HG03521 (cell line): ENCODE results near the gene TMEM86B.
"Not testable (repeated sequence)": the region's sequence is repeated elsewhere in the genome, so short reads cannot be mapped to it uniquely, and the experiment has no call there.

Source experiments
- ATAC-seq: cut with Tn5 transposase; IDR thresholded peaks from one replicate; pipeline ENCODE4 v1.9.1; 2021; ENCODE audit warnings: mild to moderate bottlenecking, moderate library complexity; ENCODE audit not compliant: unreplicated experiment

Gene TMEM86B

DNA sequence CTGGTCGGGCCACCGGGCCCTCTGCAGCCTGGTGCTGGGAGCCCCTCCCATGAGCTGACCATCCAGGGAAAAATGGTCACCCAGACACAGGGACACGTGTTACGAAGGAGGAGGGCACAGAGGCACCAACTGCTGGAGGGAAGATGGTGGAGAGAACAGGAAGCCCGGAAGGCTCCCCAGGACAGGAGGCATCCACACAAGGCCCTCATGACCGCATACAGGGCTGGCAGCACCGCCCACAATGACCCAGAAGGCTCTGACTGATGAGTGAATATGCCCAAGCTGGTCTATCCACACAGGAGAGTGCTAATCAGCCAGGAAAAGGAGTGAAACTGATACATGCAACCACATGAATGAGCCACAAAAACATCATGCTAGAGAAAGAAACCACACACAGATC lies 14.0 kb upstream of the TMEM86B start:
- no peak for ATAC-seq

- ATAC-seq, result no peak
Observed at GRCh38 chr19:55241935-55242464, 13.4 kb upstream of the TMEM86B start.

DNA sequence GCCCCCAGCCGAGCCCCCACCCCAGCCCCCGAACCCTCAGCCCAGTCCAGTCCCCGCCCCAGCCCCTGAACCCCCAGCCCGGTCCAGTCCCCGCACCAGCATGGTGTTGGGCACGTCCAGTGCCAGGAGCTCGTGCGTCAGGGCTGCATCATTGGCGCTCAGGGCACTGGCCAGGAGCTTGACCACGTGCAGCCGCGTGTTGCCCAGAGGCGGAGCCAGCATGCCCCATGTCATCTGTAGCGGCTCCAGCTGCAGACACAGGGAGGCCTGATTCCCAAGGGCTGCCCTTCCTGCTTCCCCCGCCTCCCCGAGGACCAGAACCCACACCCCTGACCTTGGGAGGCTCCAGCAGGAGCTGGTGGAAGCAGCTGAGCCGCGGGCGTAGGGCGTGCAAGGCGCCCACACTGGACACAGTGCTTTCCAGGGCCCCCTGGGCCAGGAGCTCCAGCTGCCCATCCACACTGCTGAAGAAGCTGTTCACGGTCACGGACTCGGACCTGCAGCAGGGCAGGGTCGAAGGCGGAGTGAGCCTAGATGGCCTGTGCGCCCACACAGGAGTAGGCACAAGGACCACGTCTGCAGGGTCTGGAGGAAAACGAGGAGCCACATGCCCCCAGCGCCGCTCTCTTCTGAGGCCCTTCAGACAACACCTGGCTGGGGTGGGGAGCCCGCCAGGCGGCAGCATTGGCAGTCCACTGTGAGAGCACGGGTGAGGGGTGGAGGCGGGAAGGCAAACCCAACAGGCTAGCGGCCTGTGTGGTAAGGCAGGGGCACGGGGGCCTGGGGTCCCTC lies 12.8 kb upstream of the TMEM86B start:
- ATAC-seq, result no peak

DNA sequence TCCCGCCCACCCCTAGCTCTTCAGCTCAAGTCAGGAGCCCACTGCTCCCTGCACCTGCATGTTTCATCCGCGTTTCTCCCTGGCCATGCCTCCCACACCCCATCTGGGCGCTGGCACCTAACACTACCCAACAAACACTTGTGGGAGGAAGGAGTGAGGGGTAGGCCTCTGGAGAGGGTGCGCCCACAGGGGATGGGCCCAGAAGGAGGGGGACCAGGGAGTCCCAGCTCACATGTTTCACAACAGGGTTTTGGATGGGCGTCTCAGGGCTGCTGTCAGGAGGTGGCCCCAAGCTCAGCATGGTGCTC lies 12.1 kb upstream of the TMEM86B start:
- ATAC-seq, result no peak

- ATAC-seq, result no peak
Observed at GRCh38 chr19:55239004-55239403, 10.4 kb upstream of the TMEM86B start.

- no peak for ATAC-seq
Observed at GRCh38 chr19:55238030-55238429, 9.5 kb upstream of the TMEM86B start.

DNA sequence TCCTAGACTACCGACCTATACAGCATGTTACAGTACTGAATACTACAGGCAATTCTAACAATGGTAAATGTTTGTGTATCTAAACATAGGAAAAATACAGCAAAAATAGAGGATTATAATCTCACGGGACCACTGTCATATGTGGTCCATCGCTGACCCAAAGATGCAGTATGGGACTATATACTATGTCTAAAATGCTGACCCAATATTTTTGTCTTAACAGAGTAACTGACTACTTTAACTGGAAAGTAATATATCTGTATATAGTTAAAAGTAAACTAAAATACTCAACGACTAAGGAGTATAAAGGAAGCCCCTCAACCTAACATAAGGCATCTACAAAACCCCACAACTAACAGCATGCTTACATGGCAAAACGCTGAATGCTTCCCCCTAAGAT lies 4.4 kb upstream of the TMEM86B start:
- ATAC-seq, result no peak

DNA sequence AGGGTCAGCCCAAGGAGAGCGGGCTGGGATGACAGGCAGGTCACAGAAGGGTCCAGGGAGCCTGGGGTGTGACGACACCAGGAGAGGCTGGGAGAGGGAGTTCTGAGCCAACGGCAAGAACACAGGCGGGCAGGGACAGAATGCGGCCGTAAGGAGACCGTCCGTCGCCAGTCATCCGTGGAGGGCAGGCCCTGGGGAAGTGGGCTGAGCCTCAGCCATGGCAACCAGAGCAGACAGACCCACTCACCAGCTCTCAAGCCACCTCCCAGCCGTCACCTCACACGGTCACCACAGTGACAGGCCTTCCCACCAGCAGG lies 3.7 kb upstream of the TMEM86B start:
- ATAC-seq, result no peak

- no peak for ATAC-seq
Observed at GRCh38 chr19:55231391-55232285, 3.1 kb upstream of the TMEM86B start.

DNA sequence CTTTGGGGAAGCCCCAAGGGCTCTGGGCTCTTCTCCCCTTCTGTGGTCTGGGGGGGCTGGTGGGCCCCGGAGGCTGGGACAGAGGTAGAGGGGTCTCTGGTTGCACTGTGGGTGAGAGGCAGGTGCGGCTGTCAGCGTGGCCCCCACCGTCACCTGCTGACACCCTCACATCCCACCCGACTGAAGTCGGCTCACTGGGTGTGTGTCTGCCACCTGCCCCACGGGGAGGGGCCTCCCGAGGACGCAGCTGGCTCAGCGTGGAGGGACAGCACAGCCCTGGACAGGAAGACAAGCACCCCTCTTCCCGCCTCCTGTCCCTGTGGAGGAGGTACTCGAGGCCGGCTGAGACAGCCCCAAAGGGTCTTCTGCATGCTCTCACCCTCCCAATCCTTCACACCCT lies 2.2 kb upstream of the TMEM86B start:
- ATAC-seq, result no peak

GRCh38 chr19:55230329-55230728 lies 1.8 kb upstream of the TMEM86B start:
- no peak for ATAC-seq

DNA sequence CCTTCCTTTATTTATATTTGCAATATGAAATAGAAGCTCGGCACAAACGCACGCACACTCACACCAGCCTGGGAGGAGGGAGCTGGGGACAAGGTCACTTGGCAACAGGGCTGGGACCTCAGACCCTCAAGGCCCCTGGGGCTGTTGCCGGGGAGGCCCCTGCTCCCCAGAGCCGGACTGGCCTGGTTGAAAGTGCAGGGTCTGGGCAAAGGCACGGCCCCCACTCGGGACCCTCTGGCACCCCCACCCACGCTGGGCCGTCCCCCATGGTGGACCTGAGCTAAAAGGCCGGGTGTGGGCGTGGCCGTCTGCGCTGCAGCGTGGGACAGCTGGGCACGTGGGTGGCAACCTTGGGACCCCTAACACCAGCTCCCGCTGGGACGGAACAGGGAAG lies 1.2 kb upstream of the TMEM86B start:
- ATAC-seq, result no peak

DNA sequence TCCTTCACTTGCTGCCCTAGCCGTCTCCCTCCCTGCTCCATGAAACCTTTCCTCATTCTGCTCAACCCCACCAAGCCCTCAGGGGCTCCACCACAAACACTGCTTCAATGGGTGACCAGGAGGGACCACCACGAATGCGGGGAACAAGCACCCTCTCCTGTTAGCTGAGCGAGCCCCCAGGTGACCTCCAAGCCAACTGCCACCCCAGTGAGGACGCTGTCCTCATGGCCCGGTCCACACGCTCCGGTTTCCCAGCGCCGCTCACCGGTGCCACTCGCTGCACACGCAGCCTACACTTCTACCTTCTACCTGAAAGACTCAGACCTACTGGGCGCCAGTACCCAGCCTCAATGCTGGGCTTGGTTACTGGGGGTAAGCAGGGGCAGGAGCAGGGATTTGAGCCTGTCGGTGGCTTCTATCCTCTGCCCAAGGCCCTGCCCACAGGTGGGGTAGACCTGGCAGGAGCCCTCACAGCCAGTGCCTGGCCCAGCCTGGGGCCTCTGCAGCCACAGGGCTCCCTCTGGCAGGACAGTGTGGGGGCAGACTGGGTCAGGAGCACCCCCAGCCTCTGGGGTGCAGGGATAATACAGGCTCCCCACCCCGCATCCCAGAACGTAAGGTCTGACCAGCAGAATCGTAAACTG lies 704 bp upstream of the TMEM86B start:
- ATAC-seq, result no peak

DNA sequence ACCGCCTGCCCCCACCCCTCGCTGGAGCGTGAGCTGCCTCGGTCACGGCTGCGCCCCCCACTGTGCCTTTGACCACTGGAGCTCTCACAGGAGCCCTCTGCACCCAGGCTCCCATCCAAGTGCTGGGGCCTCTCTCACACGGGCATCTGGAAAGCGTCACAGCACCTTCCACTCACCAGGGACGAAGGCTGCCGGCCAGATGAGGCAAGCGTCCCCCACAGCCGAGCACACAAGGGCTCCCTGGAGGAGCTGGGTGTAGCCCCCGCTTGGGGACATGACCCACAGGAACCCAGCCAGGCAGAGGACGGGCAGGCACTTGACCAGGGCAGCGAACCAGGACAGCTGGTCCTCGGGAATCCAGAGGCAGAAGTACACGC lies 560 bp downstream of the TMEM86B start:
- no peak for ATAC-seq

DNA sequence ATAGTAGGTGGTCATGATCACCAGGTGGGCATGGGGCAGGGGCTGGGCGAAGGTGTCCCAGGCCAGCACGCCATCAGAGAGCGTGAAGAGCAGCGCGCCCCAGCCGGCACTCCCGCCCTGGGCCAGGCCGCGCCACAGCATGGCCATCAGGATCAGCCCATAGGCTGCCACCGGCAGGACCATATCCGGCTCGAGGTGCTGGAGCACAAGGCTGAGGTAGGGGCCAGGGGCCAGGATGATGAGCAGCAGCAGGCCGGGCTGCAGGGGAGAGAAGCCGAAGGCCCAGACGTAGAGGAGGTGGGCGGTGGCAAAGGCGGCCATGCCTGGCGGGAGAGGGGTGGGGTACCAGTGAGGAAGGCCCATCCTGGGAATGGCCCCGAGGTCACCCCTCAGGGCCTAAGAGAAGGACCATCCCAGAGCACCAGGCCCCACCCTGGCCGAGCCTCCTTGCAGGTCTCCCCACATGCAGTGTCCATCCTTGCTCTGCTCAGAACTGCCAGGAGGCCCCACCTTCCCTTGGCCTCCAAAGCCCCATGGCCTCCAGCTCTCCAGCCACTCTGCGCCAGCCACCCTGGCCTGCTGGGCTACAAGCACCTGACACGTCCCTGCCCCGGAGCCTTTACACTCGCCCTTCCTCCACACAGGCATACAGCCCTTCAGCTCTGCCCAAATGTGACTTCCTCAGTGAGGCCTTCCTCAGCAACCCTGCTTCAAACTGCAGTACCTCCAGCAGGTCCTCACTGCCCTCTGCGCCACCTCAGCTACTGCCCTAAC lies 1.1 kb downstream of the TMEM86B start:
- no peak for ATAC-seq

DNA sequence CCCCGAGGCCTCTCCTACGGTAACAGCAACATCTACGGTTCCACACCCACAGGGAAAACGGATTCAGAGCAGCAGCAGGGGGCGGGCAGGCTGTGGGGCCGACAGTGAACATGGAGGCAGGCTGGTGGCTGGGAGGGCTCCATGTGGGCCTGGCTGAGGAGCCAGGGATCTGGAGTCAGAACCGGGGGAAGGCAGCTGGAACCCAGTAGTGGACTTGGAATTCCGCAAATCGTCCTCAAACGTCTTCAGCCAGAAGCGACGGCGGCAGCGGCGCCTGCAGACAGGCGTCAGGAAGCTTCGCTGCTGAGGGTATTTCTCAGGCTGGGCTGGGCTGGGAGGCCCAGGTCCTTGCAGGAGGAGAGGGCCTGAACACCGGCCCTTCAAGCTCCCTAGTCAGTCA lies 1.8 kb downstream of the TMEM86B start:
- no peak for ATAC-seq

GRCh38 chr19:55226273-55226672 lies 2.3 kb downstream of the TMEM86B start:
- ATAC-seq, result no peak

DNA sequence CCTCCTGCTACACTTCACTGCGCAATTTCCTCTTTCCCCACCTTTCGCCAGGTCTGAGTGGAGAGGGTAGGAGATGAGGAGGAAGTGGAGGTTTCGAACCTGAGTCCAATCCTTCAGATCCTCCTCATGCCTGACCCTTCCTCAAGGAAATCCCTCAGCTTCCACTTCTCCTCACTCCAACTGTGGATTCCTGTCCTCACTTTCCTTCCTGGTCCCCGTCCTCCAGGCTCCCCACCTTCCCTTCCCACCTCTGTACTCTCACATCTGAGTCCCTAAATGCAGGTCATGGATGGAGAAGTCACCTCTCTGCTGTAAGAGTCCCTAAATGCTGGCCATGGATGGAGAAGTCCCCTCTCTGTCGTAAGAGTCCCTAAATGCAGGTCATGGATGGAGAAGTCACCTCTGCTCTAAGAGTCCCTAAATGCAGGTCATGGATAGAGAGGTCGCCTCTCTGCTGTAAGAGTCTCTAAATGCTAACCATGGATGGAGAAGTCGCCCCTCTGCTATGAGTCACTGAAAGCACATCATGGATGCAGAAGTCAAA lies 3.1 kb downstream of the TMEM86B start:
- ATAC-seq, result no peak

GRCh38 chr19:55224679-55225414 lies 3.7 kb downstream of the TMEM86B start:
- ATAC-seq, result not testable (repeated sequence)

- no peak for ATAC-seq
Observed at GRCh38 chr19:55224038-55224665, 4.4 kb downstream of the TMEM86B start.
